HFFc6 (cell line): ENCODE results near the gene TBX20. TPM values are rescaled to one million over a fixed set of nuclear protein-coding genes. Genes with fewer than 3 reads are reported as not detected.
"Not testable (repeated sequence)": the region's sequence is repeated elsewhere in the genome, so short reads cannot be mapped to it uniquely, and the experiment has no call there.

Source experiments
- DNase-seq: peaks from one replicate; pipeline ENCODE4 v3.0.0-alpha.2; 2018
- H3K27ac Mint-ChIP-seq: 2 replicates; pipeline ENCODE4 v1.8.0; 2020; ENCODE audit warnings: mild to moderate bottlenecking, mixed read lengths
- H3K27me3 Mint-ChIP-seq: 2 replicates; pipeline ENCODE4 v1.8.0; 2021; ENCODE audit warnings: mild to moderate bottlenecking, moderate library complexity, mixed read lengths; ENCODE audit not compliant: insufficient read depth
- H3K36me3 Mint-ChIP-seq: 2 replicates; pipeline ENCODE4 v1.8.0; 2021; ENCODE audit warnings: low read depth, mixed read lengths
- H3K4me1 Mint-ChIP-seq: 2 replicates; pipeline ENCODE4 v1.8.0; 2020; ENCODE audit warnings: low read depth, mixed read lengths
- H3K4me3 Mint-ChIP-seq: 2 replicates; pipeline ENCODE4 v1.8.0; 2020; ENCODE audit warnings: mild to moderate bottlenecking, moderate library complexity, mixed read lengths
- H3K9me3 Mint-ChIP-seq: 2 replicates; pipeline ENCODE4 v1.8.0; 2020; ENCODE audit warnings: mild to moderate bottlenecking, mixed read lengths
- total RNA-seq, 6 experiments: library from RNA; stranded (reverse); fragmentation: NEBNext Ultra II Directional; extraction: Animal tissue kit (Norgen Biotek cat#: 25700); gene quantifications; 2 replicates in 1 of 6; 3 replicates in 5 of 6; pipeline ENCODE4 v1.2.3, GENCODE V29; 2021
- TF ChIP-seq, protein P1 (sequence below): fragments of 200-600 bp; sonication (generic); IDR thresholded peaks from 2 replicates; pipeline ENCODE4 v1.5.0; 2021; ENCODE audit warnings: antibody characterized with exemption, mild to moderate bottlenecking

TBX20 gene
- total RNA-seq, 6 experiments from 2014 or later = not detected

GRCh38 chr7:35206924-35207323 is 47.0 kb downstream of the TBX20 start:
- not testable (repeated sequence) for DNase-seq, H3K4me1 Mint-ChIP-seq, H3K27ac Mint-ChIP-seq, H3K36me3 Mint-ChIP-seq, H3K4me3 Mint-ChIP-seq, H3K27me3 Mint-ChIP-seq, H3K9me3 Mint-ChIP-seq

DNA sequence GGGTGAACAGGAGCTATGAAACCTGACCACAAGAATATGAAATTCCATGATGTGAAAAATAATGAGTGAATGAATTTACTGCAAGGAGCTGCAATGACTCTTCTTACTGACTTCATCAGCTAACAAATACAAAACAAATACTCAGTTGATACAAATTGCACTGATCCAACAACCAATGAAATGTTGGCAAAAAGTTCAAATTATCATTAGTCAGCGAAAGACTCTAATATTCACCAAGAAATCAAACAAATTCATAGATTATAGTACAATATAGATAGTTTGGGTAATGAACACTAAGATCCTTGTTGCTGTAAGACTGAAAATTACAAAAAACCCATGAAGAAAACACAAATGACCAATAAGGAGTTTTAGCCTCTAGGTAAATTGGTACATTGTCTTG is 49.0 kb downstream of the TBX20 start:
- not testable (repeated sequence) for H3K9me3 Mint-ChIP-seq, H3K27me3 Mint-ChIP-seq, H3K36me3 Mint-ChIP-seq

GRCh38 chr7:35204031-35204430 is 49.9 kb downstream of the TBX20 start:
- not testable (repeated sequence) for H3K27me3 Mint-ChIP-seq, H3K27ac Mint-ChIP-seq, H3K4me3 Mint-ChIP-seq, H3K9me3 Mint-ChIP-seq, DNase-seq, H3K4me1 Mint-ChIP-seq, H3K36me3 Mint-ChIP-seq

More for the DNA sequence above, 49.0 kb downstream of the TBX20 start:
- not testable (repeated sequence) for H3K4me3 Mint-ChIP-seq, H3K27ac Mint-ChIP-seq, DNase-seq, H3K4me1 Mint-ChIP-seq

GRCh38 chr7:35202353-35202752 is 51.5 kb downstream of the TBX20 start:
- H3K9me3 Mint-ChIP-seq, DNase-seq, H3K4me1 Mint-ChIP-seq: not testable (repeated sequence)

DNA sequence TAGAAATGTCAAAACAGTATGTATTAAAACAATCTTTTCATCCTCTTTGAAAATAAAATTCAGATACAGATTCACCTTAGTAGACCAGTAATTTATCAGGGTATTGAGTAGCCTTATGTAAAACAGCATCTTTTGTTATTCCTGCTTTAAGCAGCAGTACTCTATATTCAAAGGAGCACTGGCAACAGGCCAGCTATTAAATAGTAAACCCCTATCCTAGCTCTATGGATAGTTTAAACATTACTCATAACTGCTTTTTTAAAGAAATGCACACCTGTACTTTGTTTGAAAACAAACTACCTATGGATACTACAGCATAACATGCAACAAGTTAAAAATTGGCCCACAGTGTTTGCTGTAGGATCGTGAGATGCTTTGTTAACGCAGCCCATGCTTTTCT is 53.7 kb downstream of the TBX20 start:
- H3K27me3 Mint-ChIP-seq, H3K9me3 Mint-ChIP-seq, H3K4me3 Mint-ChIP-seq, H3K4me1 Mint-ChIP-seq, DNase-seq, H3K36me3 Mint-ChIP-seq, H3K27ac Mint-ChIP-seq: not testable (repeated sequence)

More at GRCh38 chr7:35202353-35202752, 51.5 kb downstream of the TBX20 start:
- H3K27me3 Mint-ChIP-seq, H3K27ac Mint-ChIP-seq, H3K4me3 Mint-ChIP-seq, H3K36me3 Mint-ChIP-seq: not testable (repeated sequence)

DNA sequence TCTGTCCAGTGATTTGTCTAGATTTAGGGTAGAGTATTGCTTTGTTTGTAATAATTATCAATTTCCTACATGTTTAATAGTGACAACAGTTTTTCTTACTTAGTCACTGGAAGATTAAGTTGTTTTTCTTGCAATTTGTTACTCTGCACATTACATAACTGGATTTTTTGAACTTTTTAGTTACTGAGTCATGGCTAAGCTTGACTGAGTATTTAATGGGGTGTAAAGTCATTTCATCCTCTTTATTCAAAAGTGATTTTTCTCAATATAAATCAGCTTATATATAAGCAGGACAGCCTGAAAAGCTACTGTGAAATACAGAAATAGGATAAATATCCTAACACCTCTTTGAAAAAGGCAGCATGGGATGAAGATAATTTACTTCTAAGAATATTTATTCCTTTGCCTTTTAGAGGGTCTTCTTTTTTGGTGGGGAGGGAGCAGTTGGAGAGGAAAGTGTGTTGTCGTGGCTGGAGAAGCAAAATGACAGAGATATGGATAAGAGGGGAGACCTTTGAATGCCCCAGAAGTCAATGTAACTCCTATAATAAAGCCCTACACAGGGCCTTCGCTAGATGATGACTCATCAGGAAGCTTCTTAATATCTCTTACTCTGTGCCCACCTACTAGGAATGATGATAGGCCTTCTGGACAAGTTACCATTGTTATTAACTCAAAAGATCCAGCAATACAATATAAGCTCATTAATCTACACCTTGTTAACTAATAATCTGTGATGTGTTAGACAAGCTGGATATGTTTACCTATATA is 55.3 kb downstream of the TBX20 start:
- not testable (repeated sequence) for H3K36me3 Mint-ChIP-seq, H3K4me3 Mint-ChIP-seq, H3K9me3 Mint-ChIP-seq, H3K4me1 Mint-ChIP-seq, H3K27me3 Mint-ChIP-seq
- H3K27ac Mint-ChIP-seq = peak overlapping the region; percentile 9; the same call in 1 of the 2 replicates
- DNase-seq = peak; percentile 82

GRCh38 chr7:35191571-35191970 is 62.3 kb downstream of the TBX20 start:
- not testable (repeated sequence) for H3K4me3 Mint-ChIP-seq, H3K27ac Mint-ChIP-seq

GRCh38 chr7:35190146-35190773 is 63.6 kb downstream of the TBX20 start:
- not testable (repeated sequence) for H3K27ac Mint-ChIP-seq, H3K9me3 Mint-ChIP-seq, H3K4me3 Mint-ChIP-seq, H3K4me1 Mint-ChIP-seq, H3K36me3 Mint-ChIP-seq, DNase-seq
- H3K27me3 Mint-ChIP-seq = peaks cover 13% of the 10 kb centered on the region
- TF ChIP-seq, protein P1, sequence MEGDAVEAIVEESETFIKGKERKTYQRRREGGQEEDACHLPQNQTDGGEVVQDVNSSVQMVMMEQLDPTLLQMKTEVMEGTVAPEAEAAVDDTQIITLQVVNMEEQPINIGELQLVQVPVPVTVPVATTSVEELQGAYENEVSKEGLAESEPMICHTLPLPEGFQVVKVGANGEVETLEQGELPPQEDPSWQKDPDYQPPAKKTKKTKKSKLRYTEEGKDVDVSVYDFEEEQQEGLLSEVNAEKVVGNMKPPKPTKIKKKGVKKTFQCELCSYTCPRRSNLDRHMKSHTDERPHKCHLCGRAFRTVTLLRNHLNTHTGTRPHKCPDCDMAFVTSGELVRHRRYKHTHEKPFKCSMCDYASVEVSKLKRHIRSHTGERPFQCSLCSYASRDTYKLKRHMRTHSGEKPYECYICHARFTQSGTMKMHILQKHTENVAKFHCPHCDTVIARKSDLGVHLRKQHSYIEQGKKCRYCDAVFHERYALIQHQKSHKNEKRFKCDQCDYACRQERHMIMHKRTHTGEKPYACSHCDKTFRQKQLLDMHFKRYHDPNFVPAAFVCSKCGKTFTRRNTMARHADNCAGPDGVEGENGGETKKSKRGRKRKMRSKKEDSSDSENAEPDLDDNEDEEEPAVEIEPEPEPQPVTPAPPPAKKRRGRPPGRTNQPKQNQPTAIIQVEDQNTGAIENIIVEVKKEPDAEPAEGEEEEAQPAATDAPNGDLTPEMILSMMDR = peak; percentile 59

More at GRCh38 chr7:35191571-35191970, 62.3 kb downstream of the TBX20 start:
- not testable (repeated sequence) for H3K27me3 Mint-ChIP-seq, H3K9me3 Mint-ChIP-seq, DNase-seq, H3K36me3 Mint-ChIP-seq, H3K4me1 Mint-ChIP-seq

- Mint-ChIP-seq H3K4me3 (peak overlapping the region; percentile 82), H3K27me3 (peaks cover 14% of the 10 kb centered on the region)
- H3K36me3 Mint-ChIP-seq, H3K9me3 Mint-ChIP-seq, H3K4me1 Mint-ChIP-seq, H3K27ac Mint-ChIP-seq, DNase-seq: not testable (repeated sequence)
These were observed 67.1 kb downstream of the TBX20 start for GRCh38 chr7:35186751-35187150.
